Skeletal muscle tissue (tissue), 4 donors: ENCODE measurements around the gene BMPER. TPM values are rescaled to one million over a fixed set of nuclear protein-coding genes. Genes with fewer than 3 reads are reported as not detected.
A peak's percentile ranks its signal among the peaks of the same experiment; 100 is the strongest.

Source experiments
- H3K27ac ChIP-seq: one replicate; pipeline ENCODE4 v1.7.0; 2013; ENCODE audit warnings: mild to moderate bottlenecking, low read depth, low read length, inconsistent platforms
- H3K27me3 ChIP-seq, 3 donors: one replicate each; pipeline ENCODE4 v1.7.0; 2013; ENCODE audit warnings: low read length in 3 of 3; ENCODE audit not compliant: control insufficient read depth in 3 of 3, insufficient read depth in 3 of 3
- H3K36me3 ChIP-seq, 3 donors: one replicate each; pipeline ENCODE4 v1.7.0; 2013; ENCODE audit warnings: low read length in 3 of 3; ENCODE audit not compliant: control insufficient read depth in 3 of 3, insufficient read depth in 3 of 3
- H3K4me1 ChIP-seq, 3 donors: one replicate each; pipeline ENCODE4 v1.7.0; 2013; ENCODE audit warnings: low read length in 3 of 3, mild to moderate bottlenecking in 3 of 3; ENCODE audit not compliant: control insufficient read depth in 3 of 3, insufficient read depth in 3 of 3
- H3K4me3 ChIP-seq, 3 donors: one replicate each; pipeline ENCODE4 v1.7.0; 2013; ENCODE audit warnings: low read length in 3 of 3
- H3K9ac ChIP-seq, 3 donors: one replicate each; pipeline ENCODE4 v1.7.0; 2013; ENCODE audit warnings: low read length in 3 of 3, mild to moderate bottlenecking in 3 of 3, moderate library complexity in 2 of 3, low read depth in 1 of 3
- H3K9me3 ChIP-seq, 3 donors: one replicate each; pipeline ENCODE4 v1.7.0; 2013; ENCODE audit warnings: low read length in 3 of 3; ENCODE audit not compliant: control insufficient read depth in 3 of 3
- total RNA-seq: library from RNA; depleted of rRNA; stranded (reverse); fragments of >200 nt; gene quantifications from one replicate; pipeline ENCODE4 v1.2.3, GENCODE V29; 2014
- donor health status: Osteomylitis.

Gene BMPER
- total RNA-seq, 1 donor from 2014 or later = 9.4 TPM

GRCh38 chr7:33887266-33887975, 17.9 kb upstream of the BMPER start:
- H3K9me3 ChIP-seq = no peaks in the 10 kb centered on the region
- H3K4me1 ChIP-seq = peaks cover 0 to 3% (median 0%) of the 10 kb centered on the region in 3 donors
- no peaks in the 10 kb centered on the region for H3K36me3 ChIP-seq
- no peaks in the 10 kb centered on the region for H3K27me3 ChIP-seq
- H3K9ac ChIP-seq = no peak overlapping the region
- H3K4me3 ChIP-seq = no peak overlapping the region
- no peak overlapping the region for H3K27ac ChIP-seq

GRCh38 chr7:33888166-33888565, 17.2 kb upstream of the BMPER start:
- Histone ChIP-seq H3K9me3 (no peaks in the 10 kb centered on the region), H3K27ac (no peak overlapping the region), H3K9ac (no peak overlapping the region), H3K4me1 (peaks cover 0 to 3% (median 0%) of the 10 kb centered on the region in 3 donors), H3K27me3 (no peaks in the 10 kb centered on the region), H3K4me3 (no peak overlapping the region), H3K36me3 (no peaks in the 10 kb centered on the region)

GRCh38 chr7:33892945-33893344, 12.4 kb upstream of the BMPER start:
- peaks cover 0 to 4% (median 4%) of the 10 kb centered on the region in 3 donors for H3K4me1 ChIP-seq
- no peaks in the 10 kb centered on the region for H3K27me3 ChIP-seq
- H3K4me3 ChIP-seq = no peak overlapping the region
- no peak overlapping the region for H3K27ac ChIP-seq
- H3K9me3 ChIP-seq = no peaks in the 10 kb centered on the region
- H3K36me3 ChIP-seq = no peaks in the 10 kb centered on the region
- H3K9ac ChIP-seq = no peak overlapping the region

DNA sequence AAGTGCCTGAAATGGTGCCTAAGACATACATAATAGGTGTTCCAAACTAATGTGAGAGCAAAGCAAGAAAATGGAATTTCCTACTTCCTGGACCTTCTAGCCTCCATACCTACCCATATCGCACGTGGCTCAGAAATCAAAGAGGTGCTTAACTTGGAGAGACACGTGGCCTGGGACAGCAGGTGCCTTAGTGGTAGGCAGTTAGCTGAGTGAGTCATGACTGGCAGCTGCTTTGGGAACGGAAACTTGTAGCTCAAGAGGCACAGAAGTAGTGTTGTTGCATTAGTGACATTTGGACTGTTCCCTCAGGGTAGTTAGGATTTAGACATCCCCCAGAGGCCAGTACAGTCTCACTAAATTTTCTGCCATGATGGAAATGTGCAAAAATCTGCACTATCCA, 12.0 kb upstream of the BMPER start:
- Histone ChIP-seq H3K36me3 (no peaks in the 10 kb centered on the region), H3K9me3 (no peaks in the 10 kb centered on the region), H3K27me3 (no peaks in the 10 kb centered on the region), H3K9ac (no peak overlapping the region), H3K27ac (no peak overlapping the region), H3K4me3 (no peak overlapping the region), H3K4me1 (peaks cover 0 to 4% (median 4%) of the 10 kb centered on the region in 3 donors)

DNA sequence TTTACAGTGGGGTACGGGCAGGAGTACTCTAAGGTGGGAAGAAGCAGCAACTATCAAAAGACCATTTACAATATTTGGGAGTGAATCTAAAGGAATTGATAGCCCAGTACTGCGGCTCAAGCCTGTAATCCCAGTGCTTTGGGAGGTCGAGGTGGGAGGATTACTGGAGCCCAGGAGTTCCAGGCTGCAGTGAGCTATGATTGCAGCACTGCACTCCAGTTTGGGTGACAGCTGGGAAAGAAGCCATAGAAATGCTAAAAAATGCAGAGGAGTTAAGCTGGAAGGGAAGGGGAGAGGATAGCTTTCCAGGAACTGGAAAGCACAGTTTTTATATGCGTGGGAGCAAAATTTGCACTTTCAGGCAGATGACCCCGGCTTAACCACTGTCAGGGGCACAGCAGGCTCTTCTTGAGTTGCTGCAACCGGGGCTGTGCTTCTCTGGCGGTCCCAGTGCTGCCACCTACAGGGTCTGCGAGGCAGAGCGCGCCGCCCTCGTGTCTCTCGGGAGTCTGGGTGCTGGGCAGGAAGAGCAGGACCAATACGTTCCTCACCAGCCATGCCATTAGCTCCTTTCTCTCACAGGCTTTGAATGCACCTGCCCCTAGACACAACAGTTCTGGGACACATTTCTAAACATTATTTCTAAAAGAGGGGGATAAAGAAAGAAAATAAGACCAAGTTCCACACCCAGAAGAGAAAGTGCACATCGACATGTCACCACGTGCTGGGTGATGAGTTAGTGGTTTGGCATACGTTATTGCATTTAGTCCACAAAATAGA, 10.1 kb upstream of the BMPER start:
- Histone ChIP-seq H3K27me3 (no peaks in the 10 kb centered on the region), H3K4me3 (peak overlapping the region in 2 of 3 donors; percentile 10 to 42), H3K9ac (no peak overlapping the region), H3K4me1 (peaks cover 0 to 4% (median 4%) of the 10 kb centered on the region in 3 donors), H3K27ac (no peak overlapping the region), H3K9me3 (no peaks in the 10 kb centered on the region), H3K36me3 (no peaks in the 10 kb centered on the region)

- Histone ChIP-seq H3K9ac (no peak overlapping the region), H3K27ac (no peak overlapping the region), H3K27me3 (peaks cover 2 to 12% (median 8%) of the 10 kb centered on the region in 3 donors)
Observed at GRCh38 chr7:33900501-33900900, 4.8 kb upstream of the BMPER start.

GRCh38 chr7:33901199-33901598, 4.1 kb upstream of the BMPER start:
- Histone ChIP-seq H3K4me3 (no peak overlapping the region), H3K4me1 (peaks cover 5 to 10% (median 5%) of the 10 kb centered on the region in 3 donors), H3K36me3 (no peaks in the 10 kb centered on the region), H3K9me3 (no peaks in the 10 kb centered on the region), H3K9ac (no peak overlapping the region), H3K27me3 (peaks cover 2 to 15% (median 8%) of the 10 kb centered on the region in 3 donors), H3K27ac (no peak overlapping the region)

More at GRCh38 chr7:33900501-33900900, 4.8 kb upstream of the BMPER start:
- Histone ChIP-seq H3K9me3 (no peaks in the 10 kb centered on the region), H3K4me1 (peaks cover 5 to 10% (median 5%) of the 10 kb centered on the region in 3 donors), H3K36me3 (no peaks in the 10 kb centered on the region), H3K4me3 (no peak overlapping the region)

DNA sequence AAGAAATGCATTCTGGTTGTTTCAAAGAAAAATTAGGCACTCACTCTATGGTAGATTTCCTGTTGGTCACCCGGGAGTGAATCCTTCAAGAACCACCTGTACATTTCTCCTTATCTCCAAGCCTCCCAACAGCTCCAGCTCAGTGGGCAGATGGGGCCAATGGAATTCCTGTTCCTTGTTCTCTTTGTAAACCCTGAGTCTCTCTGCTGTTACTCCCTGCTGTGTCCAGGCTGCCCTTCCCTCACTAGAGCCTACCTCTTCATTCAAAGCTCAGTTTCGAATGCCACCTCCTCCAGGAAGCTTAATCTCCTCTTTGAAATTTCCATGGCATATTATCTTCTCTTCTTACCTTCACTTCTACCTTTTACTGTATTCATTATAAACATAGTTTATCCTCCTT, 3.5 kb upstream of the BMPER start:
- Histone ChIP-seq H3K27ac (no peak overlapping the region), H3K9me3 (no peaks in the 10 kb centered on the region), H3K36me3 (no peaks in the 10 kb centered on the region), H3K27me3 (peaks cover 2 to 15% (median 10%) of the 10 kb centered on the region in 3 donors), H3K9ac (no peak overlapping the region), H3K4me3 (no peak overlapping the region), H3K4me1 (peaks cover 5 to 10% (median 5%) of the 10 kb centered on the region in 3 donors)

DNA sequence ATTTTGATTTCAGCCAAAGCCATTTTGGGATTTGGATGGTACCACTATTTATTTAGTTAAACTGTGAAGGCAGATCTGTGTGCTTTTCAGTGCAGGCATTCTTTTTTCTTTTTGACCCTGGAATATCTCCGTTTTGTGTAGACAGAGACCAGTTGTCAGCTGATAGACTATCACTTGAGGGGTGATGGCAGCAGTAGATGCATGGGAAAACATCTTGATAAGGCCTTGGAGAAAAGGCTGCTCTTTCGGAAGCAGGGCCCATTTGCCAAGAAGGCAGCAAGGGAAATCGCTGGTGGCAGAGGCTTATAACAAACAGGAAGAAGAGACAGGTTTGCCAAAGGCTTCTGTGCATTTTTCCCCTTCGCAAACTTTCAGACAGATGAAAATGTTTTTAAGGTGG, 2.6 kb upstream of the BMPER start:
- H3K9ac ChIP-seq = no peak overlapping the region
- H3K9me3 ChIP-seq = no peaks in the 10 kb centered on the region
- H3K27ac ChIP-seq = no peak overlapping the region
- H3K4me3 ChIP-seq = no peak overlapping the region
- no peaks in the 10 kb centered on the region for H3K36me3 ChIP-seq
- H3K27me3 ChIP-seq = peaks cover 6 to 15% (median 14%) of the 10 kb centered on the region in 3 donors
- peaks cover 5 to 10% (median 5%) of the 10 kb centered on the region in 3 donors for H3K4me1 ChIP-seq
